HUES6 (cell line): ENCODE data around the gene LCLAT1.
"Not testable (repeated sequence)": the region's sequence is repeated elsewhere in the genome, so short reads cannot be mapped to it uniquely, and the experiment has no call there.

ENCODE experiments used
- H3K27ac ChIP-seq: 2 replicates; pipeline ENCODE4 v1.7.0; 2013; ENCODE audit warnings: low read depth, mild to moderate bottlenecking, low read length, inconsistent platforms
- H3K27me3 ChIP-seq: 2 replicates; pipeline ENCODE4 v1.6.1; 2013; ENCODE audit warnings: low read length; ENCODE audit not compliant: control insufficient read depth, insufficient read depth
- H3K36me3 ChIP-seq: 2 replicates; pipeline ENCODE4 v1.6.1; 2013; ENCODE audit warnings: low read length; ENCODE audit not compliant: control insufficient read depth, insufficient read depth
- H3K4me1 ChIP-seq: 2 replicates; pipeline ENCODE4 v1.6.1; 2013; ENCODE audit warnings: low read length; ENCODE audit not compliant: control insufficient read depth, insufficient read depth
- H3K4me3 ChIP-seq: 2 replicates; pipeline ENCODE4 v1.5.1; 2013; ENCODE audit warnings: low read depth, low read length
- H3K9ac ChIP-seq: one replicate; pipeline ENCODE4 v1.6.1; 2013; ENCODE audit warnings: mild to moderate bottlenecking, low read length
- H3K9me3 ChIP-seq: 2 replicates; pipeline ENCODE4 v1.6.1; 2013; ENCODE audit warnings: low read depth, low read length; ENCODE audit not compliant: control insufficient read depth, insufficient read depth

LCLAT1 gene

DNA sequence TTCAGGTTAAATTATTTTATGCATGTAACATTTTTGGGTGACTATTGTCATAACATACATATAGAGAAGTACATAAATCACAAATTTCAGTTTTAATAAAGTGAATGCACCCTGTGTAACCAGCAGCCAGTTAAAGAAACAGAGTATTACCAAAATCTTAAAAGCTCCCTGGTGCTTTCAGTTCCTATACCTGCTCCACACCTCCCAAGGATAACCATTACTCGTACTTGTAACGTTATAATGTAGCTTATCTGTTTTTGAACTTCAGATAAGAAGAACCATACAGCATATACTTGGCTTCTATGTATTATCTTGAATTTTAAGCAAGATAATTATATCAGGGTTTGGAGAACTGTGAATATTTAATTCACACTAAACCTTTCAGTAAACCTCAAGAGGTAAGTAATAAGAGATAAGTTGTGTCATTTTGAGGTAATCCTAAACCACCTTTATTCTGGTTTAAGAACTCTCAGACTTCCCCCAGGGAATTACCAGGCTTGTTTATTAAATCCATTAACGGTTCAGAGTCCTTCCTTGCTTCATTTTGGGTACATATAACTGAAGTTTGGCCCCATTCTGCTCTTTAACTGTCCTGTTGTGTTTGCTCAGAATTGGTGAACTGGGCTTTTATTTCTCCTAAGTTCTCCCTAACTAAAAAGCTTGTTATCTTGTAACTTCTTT is 58.6 kb downstream of the LCLAT1 start:
- Histone ChIP-seq H3K9ac (no peak overlapping the region), H3K4me3 (no peak overlapping the region), H3K27me3 (no peaks in the 10 kb centered on the region), H3K27ac (no peak overlapping the region), H3K9me3 (peaks cover 19% of the 10 kb centered on the region), H3K36me3 (peaks cover 5% of the 10 kb centered on the region; the same call in 1 of the 2 replicates), H3K4me1 (peaks cover 11% of the 10 kb centered on the region)

DNA sequence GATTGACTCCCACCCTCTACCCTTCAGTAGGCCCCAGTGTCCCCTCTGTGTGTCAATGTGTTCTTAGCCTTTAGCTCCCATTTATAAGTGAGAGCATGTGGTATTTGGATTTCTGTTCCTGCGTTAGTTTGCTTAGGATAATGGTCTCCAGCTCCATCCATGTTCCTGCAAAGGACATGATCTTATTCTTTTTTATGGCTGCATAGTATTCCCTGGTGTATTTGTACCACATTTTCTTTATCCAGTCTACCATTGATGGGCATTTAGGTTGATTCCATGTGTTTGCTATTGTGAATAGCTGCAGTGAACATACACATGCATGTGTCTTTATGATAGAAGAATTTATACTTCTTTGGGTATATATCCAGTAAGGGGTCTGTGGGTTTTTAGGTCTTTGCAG is 60.4 kb downstream of the LCLAT1 start:
- H3K4me3 ChIP-seq, H3K36me3 ChIP-seq, H3K27me3 ChIP-seq, H3K9me3 ChIP-seq, H3K27ac ChIP-seq, H3K9ac ChIP-seq: not testable (repeated sequence)
- peaks cover 26% of the 10 kb centered on the region for H3K4me1 ChIP-seq

DNA sequence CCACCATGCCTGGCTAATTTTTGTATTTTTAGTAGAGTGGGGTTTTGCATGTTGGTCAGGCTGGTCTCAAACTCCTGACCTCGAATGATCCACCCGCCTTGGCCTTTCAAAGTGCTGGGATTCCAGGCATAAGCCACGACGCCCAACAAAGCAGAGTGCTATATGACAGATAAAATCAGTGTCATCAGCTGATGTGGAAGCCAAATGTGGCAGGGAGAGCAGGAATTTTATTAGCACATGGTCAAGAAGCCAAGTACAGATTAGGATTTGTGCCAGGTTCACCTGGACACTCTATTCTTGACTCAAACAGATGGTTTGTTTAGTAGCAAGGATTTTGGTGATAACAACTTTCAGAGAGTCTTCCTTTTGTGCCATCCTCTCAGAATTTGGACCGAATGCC is 62.7 kb downstream of the LCLAT1 start:
- no peaks in the 10 kb centered on the region for H3K36me3 ChIP-seq
- H3K9me3 ChIP-seq, result peaks cover 7% of the 10 kb centered on the region; the same call in 1 of the 2 replicates
- peaks cover 39% of the 10 kb centered on the region for H3K4me1 ChIP-seq
- no peak overlapping the region for H3K27ac ChIP-seq
- no peaks in the 10 kb centered on the region for H3K27me3 ChIP-seq
- H3K9ac ChIP-seq, result no peak overlapping the region
- no peak overlapping the region for H3K4me3 ChIP-seq

GRCh38 chr2:30510409-30510808 is 63.4 kb downstream of the LCLAT1 start:
- Histone ChIP-seq H3K36me3 (no peaks in the 10 kb centered on the region), H3K4me1 (peaks cover 39% of the 10 kb centered on the region), H3K4me3 (no peak overlapping the region), H3K27me3 (no peaks in the 10 kb centered on the region), H3K9me3 (peaks cover 7% of the 10 kb centered on the region; the same call in 1 of the 2 replicates), H3K9ac (no peak overlapping the region), H3K27ac (no peak overlapping the region)

DNA sequence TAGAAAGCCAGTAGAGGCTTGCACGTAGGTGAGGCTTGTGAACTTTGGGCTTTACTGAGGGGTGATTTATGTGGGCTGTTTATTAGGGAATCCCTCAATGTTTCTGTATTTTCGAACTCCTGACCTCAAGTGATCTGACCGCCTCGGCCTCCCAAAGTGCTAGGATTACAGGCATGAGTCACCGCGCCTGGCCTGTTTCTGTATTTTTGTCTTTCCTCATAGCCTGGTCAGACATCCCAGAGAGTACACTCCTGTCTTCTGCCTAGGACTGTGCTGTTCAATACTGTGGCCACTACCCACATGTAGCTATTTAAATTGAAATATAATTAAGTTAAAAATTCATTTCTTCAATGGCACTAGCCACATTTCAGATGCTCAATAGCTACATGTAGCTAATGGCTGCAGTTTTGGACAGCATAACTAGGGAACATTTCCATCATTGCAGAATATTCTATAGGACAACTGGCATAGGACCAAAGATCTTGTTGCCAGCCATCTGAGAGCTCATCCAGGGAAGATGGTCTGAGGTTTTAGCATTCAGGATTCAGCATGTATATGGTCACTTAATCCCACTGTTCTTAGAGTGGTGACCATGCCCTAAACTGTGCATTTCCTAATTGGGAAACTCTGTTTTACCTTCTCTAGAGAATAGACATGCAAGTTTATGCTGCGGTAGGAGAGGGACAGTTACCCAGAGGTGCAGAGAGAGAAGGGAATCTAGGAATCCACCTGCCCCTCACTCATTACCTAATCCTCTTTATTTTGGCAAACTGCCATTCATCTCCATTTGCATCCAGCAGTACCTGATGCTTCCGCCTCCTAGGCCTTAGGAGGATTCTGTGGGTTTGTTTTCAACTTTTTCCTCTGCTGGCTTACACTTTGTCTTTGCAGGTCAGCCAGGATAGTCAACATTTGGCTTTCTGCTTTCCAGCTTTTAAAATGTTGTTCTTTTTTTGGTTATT is 64.4 kb downstream of the LCLAT1 start:
- Histone ChIP-seq H3K4me3 (no peak overlapping the region), H3K27me3 (no peaks in the 10 kb centered on the region), H3K36me3 (no peaks in the 10 kb centered on the region), H3K9ac (no peak overlapping the region), H3K27ac (no peak overlapping the region), H3K4me1 (peaks cover 39% of the 10 kb centered on the region), H3K9me3 (peaks cover 10% of the 10 kb centered on the region)

DNA sequence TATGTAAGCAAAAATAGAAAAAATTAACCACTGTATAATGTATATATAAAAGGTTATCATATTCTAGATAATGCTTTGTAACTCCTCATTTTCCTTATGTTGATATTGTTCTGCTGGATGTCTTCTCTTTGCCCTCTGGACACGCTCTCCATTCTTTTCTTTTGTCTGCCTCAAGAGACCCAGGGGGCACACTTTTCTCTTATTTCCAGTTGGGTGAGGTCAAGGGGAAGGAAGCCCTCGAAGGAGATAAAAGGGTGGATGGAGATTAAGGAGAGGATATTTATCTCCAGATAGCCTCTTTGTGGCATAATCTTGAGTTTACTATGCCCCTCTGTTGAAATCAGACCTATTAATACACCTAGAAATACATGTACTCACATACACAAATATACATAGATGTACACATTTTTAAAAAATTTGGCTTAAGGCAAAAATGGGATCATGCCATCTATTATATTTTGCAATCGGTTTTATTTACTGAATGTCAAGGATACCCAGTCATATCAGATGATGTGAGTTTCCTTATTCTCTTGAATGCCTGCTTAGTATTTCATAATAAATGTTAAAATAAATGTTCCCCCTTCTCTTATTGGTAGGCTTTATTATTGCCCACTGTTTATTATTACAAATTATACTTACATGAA is 65.3 kb downstream of the LCLAT1 start:
- Histone ChIP-seq H3K9ac (no peak overlapping the region), H3K36me3 (no peaks in the 10 kb centered on the region), H3K4me1 (peaks cover 39% of the 10 kb centered on the region), H3K27ac (no peak overlapping the region), H3K9me3 (peaks cover 12% of the 10 kb centered on the region), H3K4me3 (no peak overlapping the region), H3K27me3 (no peaks in the 10 kb centered on the region)

DNA sequence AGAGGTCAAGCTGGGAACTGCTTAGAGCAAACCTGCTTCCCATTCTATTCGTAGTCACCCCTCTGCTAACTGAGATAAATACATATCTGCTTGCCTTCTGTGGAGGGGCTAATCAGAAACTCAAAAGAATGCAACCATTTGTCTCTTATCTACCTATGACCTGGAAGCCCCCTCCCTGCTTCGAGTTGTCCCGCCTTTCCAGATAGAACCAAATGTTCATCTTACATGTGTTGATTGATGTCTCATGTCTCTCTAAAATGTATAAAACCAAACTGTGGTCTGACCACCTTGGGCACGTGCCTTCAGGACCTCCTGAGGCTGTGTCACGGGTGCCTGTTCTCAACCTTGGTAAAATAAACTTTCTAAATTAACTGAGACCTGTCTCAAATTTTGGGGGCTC is 66.6 kb downstream of the LCLAT1 start:
- H3K4me1 ChIP-seq, result peaks cover 39% of the 10 kb centered on the region
- H3K27me3 ChIP-seq, H3K9ac ChIP-seq, H3K27ac ChIP-seq, H3K4me3 ChIP-seq, H3K36me3 ChIP-seq, H3K9me3 ChIP-seq: not testable (repeated sequence)

DNA sequence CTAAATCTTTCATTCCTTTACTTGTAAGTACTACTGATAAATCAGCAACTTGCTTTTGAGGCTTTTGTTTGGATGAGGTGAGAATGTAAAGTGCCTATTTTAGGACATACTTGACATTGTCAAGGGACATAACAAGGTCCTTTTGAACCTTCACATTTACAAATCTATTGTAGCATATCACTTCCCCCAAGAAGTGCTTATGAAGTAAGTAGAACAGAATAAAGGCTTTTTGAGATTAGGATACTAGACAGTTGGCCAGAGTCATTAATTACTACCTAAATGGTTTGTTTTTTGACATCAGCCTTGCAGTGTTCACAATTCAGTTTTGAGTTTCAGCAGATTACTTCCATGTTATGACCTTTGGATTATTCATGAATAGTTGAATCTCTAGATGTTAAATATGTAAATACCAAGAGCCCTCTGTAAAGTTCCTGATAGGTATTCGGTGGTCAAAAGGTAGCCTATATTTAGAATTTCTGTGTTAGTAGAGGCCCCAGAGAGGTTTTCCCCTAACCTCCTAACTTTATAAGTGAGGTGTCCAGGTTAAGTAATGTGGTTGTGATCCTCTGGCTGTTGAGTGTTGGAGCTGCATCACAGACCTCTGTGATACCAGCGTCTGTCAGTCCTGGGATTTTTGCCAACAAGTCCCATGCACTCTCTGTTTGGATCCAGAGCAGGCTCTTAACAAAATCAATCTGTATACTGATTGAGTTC is 67.2 kb downstream of the LCLAT1 start:
- Histone ChIP-seq H3K4me1 (peaks cover 39% of the 10 kb centered on the region), H3K4me3 (no peak overlapping the region), H3K36me3 (peaks cover 4% of the 10 kb centered on the region; the same call in 1 of the 2 replicates), H3K27me3 (no peaks in the 10 kb centered on the region), H3K9ac (no peak overlapping the region), H3K9me3 (peaks cover 15% of the 10 kb centered on the region), H3K27ac (no peak overlapping the region)

DNA sequence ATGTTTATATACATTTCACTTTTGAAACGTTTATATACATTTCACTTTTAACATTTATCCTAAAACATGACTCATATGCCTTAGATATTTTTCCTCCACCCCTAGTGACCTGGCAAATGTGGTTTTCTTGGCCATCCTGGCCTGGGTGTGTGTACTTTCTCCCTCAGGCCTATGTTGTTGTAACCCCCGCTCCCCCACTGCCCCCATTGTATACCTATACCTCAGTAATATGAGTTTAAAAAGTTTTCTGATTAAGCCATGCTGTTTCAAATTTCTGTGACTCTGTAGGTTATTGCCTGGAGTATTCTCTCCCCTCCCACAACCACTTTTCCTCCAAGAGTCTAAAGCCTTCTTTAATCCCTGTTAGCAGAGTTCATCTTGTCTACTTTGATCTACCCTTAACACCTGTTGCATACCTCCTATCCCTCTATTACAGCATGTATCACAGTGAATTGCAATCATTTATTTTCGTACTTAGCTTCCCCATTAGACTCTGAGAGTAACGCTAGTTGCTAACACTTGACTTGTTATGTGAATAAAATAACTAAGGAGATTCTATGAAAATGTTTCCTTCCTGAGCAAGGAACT is 67.9 kb downstream of the LCLAT1 start:
- Histone ChIP-seq H3K36me3 (peaks cover 10% of the 10 kb centered on the region), H3K9ac (no peak overlapping the region), H3K27ac (no peak overlapping the region)

GRCh38 chr2:30516166-30516565 is 69.1 kb downstream of the LCLAT1 start:
- no peak overlapping the region for H3K27ac ChIP-seq

More for the DNA sequence above, 67.9 kb downstream of the LCLAT1 start:
- Histone ChIP-seq H3K4me3 (no peak overlapping the region), H3K9me3 (peaks cover 21% of the 10 kb centered on the region), H3K27me3 (no peaks in the 10 kb centered on the region), H3K4me1 (peaks cover 35% of the 10 kb centered on the region)

More at GRCh38 chr2:30516166-30516565, 69.1 kb downstream of the LCLAT1 start:
- Histone ChIP-seq H3K9me3 (peaks cover 29% of the 10 kb centered on the region), H3K4me3 (no peak overlapping the region), H3K27me3 (no peaks in the 10 kb centered on the region), H3K36me3 (peaks cover 15% of the 10 kb centered on the region), H3K9ac (no peak overlapping the region), H3K4me1 (peaks cover 26% of the 10 kb centered on the region)
